Karpas-422 (cell line): ENCODE measurements around the gene SUMO1. TPM values are rescaled to one million over a fixed set of nuclear protein-coding genes. Genes with fewer than 3 reads are reported as not detected.

Experiments
- small RNA-seq: library from RNA; depleted of rRNA; stranded (forward); fragments of <200 nt; gene quantifications from one replicate; pipeline ENCODE3, GENCODE V24; 2014
- total RNA-seq: library from RNA; depleted of rRNA; stranded (reverse); fragments of >200 nt; shearing (Covaris generic); gene quantifications from 2 replicates; pipeline ENCODE4 v1.2.3, GENCODE V29; 2014; ENCODE audit warnings: low replicate concordance; rRNA removed

SUMO1 gene
- total RNA-seq, 1 experiment from 2014 or later = 170 TPM

Small RNAs within 50 kb of the gene (small RNA-seq; reads per million reads assigned to genes)
- gene AC079354.2 = not detected
- not detected for gene RF00575
- 144 reads per million, percentile 99 among the genes with 10 or more reads in this experiment for gene SNORD70

Other genes with a start within 250 kb of the SUMO1 start
- gene FZD7, start 204.7 kb downstream of the SUMO1 start, total RNA-seq = 9.2 and 10.2 TPM in 2 replicates
- 0.29 and 0.89 TPM in 2 replicates for gene KIAA2012, start 165.3 kb downstream of the SUMO1 start, total RNA-seq
- 68.3 and 103 TPM in 2 replicates for gene NOP58, start 27.2 kb upstream of the SUMO1 start, total RNA-seq
- gene BMPR2, start 137.7 kb upstream of the SUMO1 start, total RNA-seq = 3.0 and 4.0 TPM in 2 replicates